CD1c-positive myeloid dendritic cell (primary cell): ENCODE results near the gene PABPN1.
"Not testable (repeated sequence)": the region's sequence is repeated elsewhere in the genome, so short reads cannot be mapped to it uniquely, and the experiment has no call there.

ENCODE experiments used
- DNase-seq: peaks from one replicate; pipeline ENCODE4 v3.0.0-alpha.2; 2016; ENCODE audit errors: extremely low spot score

Gene PABPN1

GRCh38 chr14:23320584-23321571 lies at the start of gene PABPN1:
Gene PABPN1, plus strand, starts transcription at chr14:23321457. Its CDS starts 13 bp downstream, at chr14:23321470.
- peak; percentile 100 for DNase-seq

- no peak for DNase-seq
These were observed 45.8 kb upstream of the PABPN1 start for GRCh38 chr14:23275412-23275811.

GRCh38 chr14:23277189-23277588 lies 44.1 kb upstream of the PABPN1 start:
- DNase-seq: no peak

GRCh38 chr14:23277928-23278327 lies 43.3 kb upstream of the PABPN1 start:
- not testable (repeated sequence) for DNase-seq

- no peak for DNase-seq
These were observed 40.0 kb upstream of the PABPN1 start for GRCh38 chr14:23281247-23281646.

- peak; percentile 30 for DNase-seq
These were observed 36.4 kb upstream of the PABPN1 start for GRCh38 chr14:23284654-23285529.

- DNase-seq: peak; percentile 69
These were observed 35.7 kb upstream of the PABPN1 start for GRCh38 chr14:23285530-23286019.

- DNase-seq: peak; percentile 97
These were observed 35.0 kb upstream of the PABPN1 start, which contains the start of gene HOMEZ for GRCh38 chr14:23286020-23286901. Gene HOMEZ, minus strand, starts transcription at chr14:23286132. Its CDS starts 180 bp downstream, at chr14:23285952.

- DNase-seq: no peak
These were observed 34.3 kb upstream of the PABPN1 start for GRCh38 chr14:23286902-23287479.

GRCh38 chr14:23294734-23295561 lies 26.3 kb upstream of the PABPN1 start:
- peak; percentile 82 for DNase-seq

GRCh38 chr14:23296012-23296777 lies 25.1 kb upstream of the PABPN1 start:
- DNase-seq: no peak

- no peak for DNase-seq
These were observed 24.2 kb upstream of the PABPN1 start for GRCh38 chr14:23297096-23297495.

- no peak for DNase-seq
These were observed 23.5 kb upstream of the PABPN1 start for GRCh38 chr14:23297611-23298277.

GRCh38 chr14:23299211-23299957 lies 21.9 kb upstream of the PABPN1 start:
- peak; percentile 33 for DNase-seq

- DNase-seq: peak; percentile 44
These were observed 21.1 kb upstream of the PABPN1 start for GRCh38 chr14:23299986-23300686.

GRCh38 chr14:23300687-23301223 lies 20.5 kb upstream of the PABPN1 start:
- peak; percentile 37 for DNase-seq
